IPS DF 4.7 (cell line): ENCODE measurements around the gene ASCL5.

ENCODE experiments used
- DNase-seq: peaks from one replicate; pipeline ENCODE4 v3.0.0-alpha.2; 2013; ENCODE audit warnings: low spot score; ENCODE audit errors: extremely low read depth

ASCL5 gene

GRCh38 chr1:201136355-201137023 lies 9.5 kb upstream of the ASCL5 start:
- no peak for DNase-seq

GRCh38 chr1:201134405-201134804 lies 7.4 kb upstream of the ASCL5 start:
- DNase-seq = no peak

- DNase-seq = no peak
These were observed 4.4 kb upstream of the ASCL5 start for GRCh38 chr1:201131398-201131797.

- DNase-seq = no peak
These were observed 2.0 kb upstream of the ASCL5 start for GRCh38 chr1:201128962-201129361.

GRCh38 chr1:201128476-201128875 lies 1.5 kb upstream of the ASCL5 start:
- DNase-seq = no peak

GRCh38 chr1:201127755-201128455 lies 921 bp upstream of the ASCL5 start:
- no peak for DNase-seq

GRCh38 chr1:201126463-201126831 lies 537 bp downstream of the ASCL5 start:
- no peak for DNase-seq

GRCh38 chr1:201125800-201126199 lies 1.2 kb downstream of the ASCL5 start:
- DNase-seq = no peak

GRCh38 chr1:201125019-201125418 lies 2.0 kb downstream of the ASCL5 start:
- no peak for DNase-seq

- no peak for DNase-seq
These were observed 3.1 kb downstream of the ASCL5 start for GRCh38 chr1:201123866-201124265.

GRCh38 chr1:201122321-201122957 lies 4.5 kb downstream of the ASCL5 start:
- DNase-seq = no peak

- DNase-seq = no peak
These were observed 7.5 kb downstream of the ASCL5 start for GRCh38 chr1:201119206-201120197.

- no peak for DNase-seq
These were observed 10.9 kb downstream of the ASCL5 start for GRCh38 chr1:201116091-201116490.

GRCh38 chr1:201115390-201115937 lies 11.5 kb downstream of the ASCL5 start:
- DNase-seq = no peak

GRCh38 chr1:201114245-201115131 lies 12.5 kb downstream of the ASCL5 start:
- DNase-seq = peak; percentile 91

GRCh38 chr1:201113451-201114244 lies 13.3 kb downstream of the ASCL5 start:
- no peak for DNase-seq

- no peak for DNase-seq
These were observed 14.1 kb downstream of the ASCL5 start for GRCh38 chr1:201112926-201113325.

- DNase-seq = no peak
These were observed 14.7 kb downstream of the ASCL5 start, which contains the start of gene CACNA1S for GRCh38 chr1:201112173-201112731. TSS of gene CACNA1S (minus strand) at chr1:201112426. CDS start at chr1:201112339, 87 bp downstream.

- DNase-seq = no peak
These were observed 15.3 kb downstream of the ASCL5 start for GRCh38 chr1:201111672-201112071.
